D721Med (cell line): Measurements from ENCODE around the gene HADHA.

Source experiments
- DNase-seq: peaks from one replicate; pipeline ENCODE4 v3.0.0; 2011; ENCODE audit warnings: low spot score; ENCODE audit not compliant: insufficient read length
- FAIRE-seq: peaks from 2 replicates; lab custom pipeline; 2011; peaks lifted over from hg19 to GRCh38; lab: Jason Lieb, UNC
- CTCF ChIP-seq: IDR thresholded peaks from 2 replicates; pipeline ENCODE4 v1.5.1; 2012; ENCODE audit warnings: mild to moderate bottlenecking, control low read depth; ENCODE audit not compliant: insufficient read depth; ENCODE audit errors: missing control alignments

HADHA gene

GRCh38 chr2:26229595-26229994, 14.8 kb downstream of the HADHA start:
- FAIRE-seq (no peak), DNase-seq (no peak)
- no peak for TF ChIP-seq CTCF

- no peak for DNase-seq
- no peak for FAIRE-seq
- TF ChIP-seq CTCF = no peak
Observed at GRCh38 chr2:26224095-26224494, 20.3 kb downstream of the HADHA start.

- DNase-seq = no peak
- no peak for FAIRE-seq
- no peak for TF ChIP-seq CTCF
Observed at GRCh38 chr2:26223018-26223417, 21.4 kb downstream of the HADHA start.

GRCh38 chr2:26217720-26218119, 26.7 kb downstream of the HADHA start:
- no peak for DNase-seq
- no peak for FAIRE-seq

GRCh38 chr2:26216587-26216986, 27.8 kb downstream of the HADHA start:
- DNase-seq (no peak), FAIRE-seq (no peak)
- TF ChIP-seq CTCF = no peak

More at GRCh38 chr2:26217720-26218119, 26.7 kb downstream of the HADHA start:
- TF ChIP-seq CTCF = no peak

- TF ChIP-seq CTCF = no peak
- FAIRE-seq = no peak
- DNase-seq = no peak
Observed at GRCh38 chr2:26215833-26216232, 28.6 kb downstream of the HADHA start.

GRCh38 chr2:26214759-26215158, 29.7 kb downstream of the HADHA start:
- DNase-seq = no peak
- no peak for FAIRE-seq
- TF ChIP-seq CTCF = no peak
